ENCODE data around the gene SIRPA.

The SIRPA gene

DNA sequence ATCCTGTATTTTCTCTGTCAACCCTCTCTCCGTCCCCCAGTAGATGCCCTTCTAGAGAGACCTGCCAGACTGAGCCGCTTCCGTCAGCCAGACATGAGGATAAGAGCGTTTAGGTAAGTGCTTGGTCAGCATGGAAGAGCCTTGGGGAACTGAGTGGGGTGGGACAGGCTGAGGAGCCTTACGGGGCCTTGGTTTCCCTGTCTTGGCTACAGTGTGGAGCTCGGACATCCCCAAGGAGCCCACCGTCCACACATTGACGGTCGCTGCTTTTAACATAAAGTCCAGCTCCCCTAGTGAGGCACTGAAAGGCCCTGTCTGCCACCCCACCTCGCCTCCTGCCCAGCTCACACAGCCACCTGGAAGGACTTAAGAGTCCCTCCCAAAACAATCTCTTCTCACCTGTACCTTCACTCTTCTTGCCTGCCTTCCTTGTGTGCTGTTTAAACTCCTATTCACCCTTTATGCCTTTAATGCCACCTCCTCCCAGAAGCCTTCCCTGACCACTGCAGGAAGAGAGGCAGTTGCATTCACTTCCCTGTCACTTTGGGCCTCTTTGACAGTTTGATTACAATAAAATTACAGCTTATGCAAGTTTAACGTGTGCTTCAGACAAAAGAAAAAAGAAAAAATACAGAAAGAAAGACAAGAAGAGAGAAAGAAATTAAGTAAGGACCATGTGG lies 56.4 kb downstream of the SIRPA start:
- no peak for TF ChIP-seq CTCF (conservative IDR thresholded peaks at IDR 0.05; ENCODE audit: low read depth, low read length)
- no peak for DNase-seq (ENCODE audit: low read depth)
- H3K4me3 ChIP-seq (ENCODE audit: low read depth, low read length): no peak overlapping the region

- no peak for DNase-seq (ENCODE audit: low read depth)
- no peak overlapping the region for H3K4me3 ChIP-seq (ENCODE audit: low read depth, low read length)
- no peak for TF ChIP-seq CTCF (conservative IDR thresholded peaks at IDR 0.05; ENCODE audit: low read depth, low read length)
Measured at GRCh38 chr20:1952737-1953530, 57.7 kb downstream of the SIRPA start.

- TF ChIP-seq CTCF (conservative IDR thresholded peaks at IDR 0.05; ENCODE audit: low read depth, low read length): no peak
- DNase-seq (ENCODE audit: low read depth): no peak
- no peak overlapping the region for H3K4me3 ChIP-seq (ENCODE audit: low read depth, low read length)
Measured at GRCh38 chr20:1953621-1954020, 58.4 kb downstream of the SIRPA start.

DNA sequence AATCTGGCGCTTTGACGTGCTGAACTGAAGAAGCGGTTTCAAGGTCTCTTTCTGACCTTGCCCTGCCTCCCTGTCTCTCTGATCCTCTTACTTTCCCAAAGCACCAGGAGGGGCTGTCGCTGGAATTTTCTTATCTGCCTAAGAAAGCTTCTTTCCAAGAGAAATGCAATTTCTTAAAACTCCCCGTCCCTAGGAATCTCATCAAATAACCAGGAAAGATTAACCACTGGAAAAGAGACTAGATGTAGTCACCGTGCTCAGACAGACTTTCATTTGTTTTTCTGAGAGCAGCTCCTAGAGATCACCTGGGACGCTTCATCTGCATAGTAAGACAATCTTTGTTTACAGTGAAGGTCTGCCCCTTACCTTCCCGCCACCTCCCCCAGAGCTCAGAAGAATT lies 60.0 kb downstream of the SIRPA start:
- DNase-seq (ENCODE audit: low read depth): no peak

GRCh38 chr20:1958426-1958825 lies 63.2 kb downstream of the SIRPA start:
- H3K4me3 ChIP-seq (ENCODE audit: low read depth, low read length): no peak overlapping the region
- no peak for DNase-seq (ENCODE audit: low read depth)
- TF ChIP-seq CTCF (conservative IDR thresholded peaks at IDR 0.05; ENCODE audit: low read depth, low read length): no peak

More for the DNA sequence above, 60.0 kb downstream of the SIRPA start:
- no peak overlapping the region for H3K4me3 ChIP-seq (ENCODE audit: low read depth, low read length)
- TF ChIP-seq CTCF (conservative IDR thresholded peaks at IDR 0.05; ENCODE audit: low read depth, low read length): no peak

DNA sequence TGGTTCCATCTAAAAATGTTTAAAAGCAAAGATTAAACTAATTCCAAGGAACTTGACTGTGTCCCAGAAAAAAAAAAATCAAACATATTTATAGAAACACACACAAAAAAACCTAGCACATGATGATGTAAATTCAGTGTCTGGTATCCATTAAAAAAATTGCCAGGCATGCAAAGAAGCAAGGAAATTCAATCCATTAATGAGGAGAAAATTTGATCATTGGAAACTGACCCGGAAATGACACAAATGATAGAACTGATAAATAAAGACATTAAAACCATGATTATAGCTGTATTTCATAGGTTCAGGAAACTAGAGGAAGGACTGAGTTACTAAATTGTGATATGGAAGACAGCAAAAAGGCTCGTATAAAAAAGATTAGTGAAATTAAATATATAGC lies 63.9 kb downstream of the SIRPA start:
- no peak for DNase-seq (ENCODE audit: low read depth)
- H3K4me3 ChIP-seq (ENCODE audit: low read depth, low read length): no peak overlapping the region
- TF ChIP-seq CTCF (conservative IDR thresholded peaks at IDR 0.05; ENCODE audit: low read depth, low read length): no peak

Measured in choroid plexus epithelial cell (primary cell).